Prostate gland (tissue), 2 donors: ENCODE measurements around the gene FAM120B. TPM values are rescaled to one million over a fixed set of nuclear protein-coding genes. Genes with fewer than 3 reads are reported as not detected.

Source experiments
- DNase-seq: peaks from one replicate; pipeline ENCODE4 v3.0.0-alpha.2; 2019; ENCODE audit warnings: low spot score
- H3K27ac ChIP-seq, 2 donors: fragments of 200-600 bp; sonication (generic); 2 replicates each; pipeline ENCODE4 v1.5.1; 2017 to 2019
- H3K27me3 ChIP-seq: fragments of 200-600 bp; sonication (generic); replicated peaks from 2 replicates; pipeline ENCODE4 v1.5.1; 2019; ENCODE audit not compliant: insufficient read depth
- H3K36me3 ChIP-seq, 2 donors: fragments of 200-600 bp; sonication (generic); 1 replicate in 1 of 2; 2 replicates in 1 of 2; pipeline versions ENCODE4 v1.5.1 to v1.8.1; 2017 to 2019
- H3K4me1 ChIP-seq: fragments of 200-600 bp; sonication (generic); replicated peaks from 2 replicates; pipeline ENCODE4 v1.5.1; 2019
- H3K4me3 ChIP-seq, 2 donors: fragments of 200-600 bp; sonication (generic); 2 replicates each; pipeline ENCODE4 v1.5.1; 2017 to 2019
- H3K9me3 ChIP-seq: fragments of 200-600 bp; sonication (generic); 2 replicates; pipeline ENCODE4 v1.5.1; 2017
- CTCF ChIP-seq, 4 experiments: fragments of 200-600 bp in 2 of 4; fragments of 450-650 bp in 2 of 4; sonication (generic) in 2 of 4; IDR thresholded peaks; 1 replicate in 3 of 4; 2 replicates in 1 of 4; pipeline ENCODE4 v1.5.1; 2016 to 2019; ENCODE audit warnings: antibody characterized with exemption in 4 of 4, mild to moderate bottlenecking in 2 of 4, moderate library complexity in 2 of 4
- POLR2A ChIP-seq: fragments of 450-650 bp; IDR thresholded peaks from one replicate; pipeline ENCODE4 v1.6.1; 2016; ENCODE audit warnings: antibody characterized with exemption, mild to moderate bottlenecking
- POLR2AphosphoS5 ChIP-seq: sonication (generic); formaldehyde crosslinking; IDR thresholded peaks from one replicate; pipeline ENCODE4 v1.6.1; 2017; ENCODE audit warnings: antibody characterized with exemption
- WGBS: methylation state at CpG from one replicate; pipeline ENCODE4 v1.1.5; 2018; 5-methylcytosine and 5-hydroxymethylcytosine counted together
- intact Hi-C: fragments of 100-400 bp; cut with DNase I; formaldehyde crosslinking; loops from one replicate; pipeline ENCODE4 v1.14.2; 2022
- total RNA-seq, 2 donors: library from RNA; depleted of rRNA; stranded (reverse); fragments of >200 nt; gene quantifications; one replicate each; pipeline ENCODE4 v1.1.0, GENCODE V29; 2016

Gene FAM120B
- total RNA-seq, 2 donors from 2014 or later, result 28.8 to 45.0 TPM

DNA sequence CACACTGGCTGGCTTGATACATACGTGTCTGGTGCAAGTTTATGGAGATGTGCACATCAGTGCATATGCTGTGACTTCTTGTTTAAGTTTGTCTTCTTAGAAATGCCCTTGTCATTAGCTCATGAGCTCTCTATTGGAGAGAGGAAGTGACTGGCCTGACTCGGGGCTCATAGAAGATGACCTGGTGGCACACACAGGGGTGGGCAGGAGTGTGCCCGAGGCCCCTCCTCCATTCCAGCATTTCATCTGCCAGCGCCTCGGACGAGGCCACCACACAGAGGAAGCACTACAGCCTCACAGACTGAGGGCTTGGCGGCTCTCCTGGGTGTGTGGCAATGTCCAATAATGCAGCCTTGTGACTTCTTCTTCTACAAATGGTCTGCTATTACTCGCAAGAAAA lies 109.7 kb downstream of the FAM120B start:
- intact Hi-C loops, result no loop called here
- Histone ChIP-seq H3K4me3 (no peak overlapping the region), H3K9me3 (no peaks in the 10 kb centered on the region), H3K27ac (no peak overlapping the region), H3K27me3 (peaks cover 2% of the 10 kb centered on the region), H3K36me3 (no peaks in the 10 kb centered on the region), H3K4me1 (no peaks in the 10 kb centered on the region)
- 65% methylated on average over 8 of the region's 8 CpGs for WGBS
- no peak for TF ChIP-seq POLR2AphosphoS5
- TF ChIP-seq POLR2A, result no peak
- TF ChIP-seq CTCF (IDR thresholded peaks at IDR 0.05), result no peak
- no peak for DNase-seq

- H3K27ac ChIP-seq, result no peak overlapping the region
- intact Hi-C loops, result no loop called here
- no peak overlapping the region for H3K4me3 ChIP-seq
- TF ChIP-seq POLR2AphosphoS5, result no peak
- TF ChIP-seq CTCF (IDR thresholded peaks at IDR 0.05), result no peak
- TF ChIP-seq POLR2A, result no peak
- 96% methylated on average over 9 of the region's 10 CpGs for WGBS
- H3K36me3 ChIP-seq, result no peaks in the 10 kb centered on the region
- DNase-seq, result no peak
- H3K9me3 ChIP-seq, result no peaks in the 10 kb centered on the region
- peaks cover 2% of the 10 kb centered on the region for H3K27me3 ChIP-seq
- no peaks in the 10 kb centered on the region for H3K4me1 ChIP-seq
Measured at GRCh38 chr6:170416959-170417606, 110.5 kb downstream of the FAM120B start.

- H3K36me3 ChIP-seq, result no peaks in the 10 kb centered on the region
- intact Hi-C loops, result no loop called here
- no peak for TF ChIP-seq CTCF (IDR thresholded peaks at IDR 0.05)
- TF ChIP-seq POLR2A, result no peak
- TF ChIP-seq POLR2AphosphoS5, result no peak
- 95% methylated on average over 9 of the region's 9 CpGs for WGBS
- no peak overlapping the region for H3K4me3 ChIP-seq
- H3K27ac ChIP-seq, result no peak overlapping the region
- no peaks in the 10 kb centered on the region for H3K9me3 ChIP-seq
- H3K27me3 ChIP-seq, result peaks cover 2% of the 10 kb centered on the region
- no peak for DNase-seq
- no peaks in the 10 kb centered on the region for H3K4me1 ChIP-seq
Measured at GRCh38 chr6:170417881-170418280, 111.3 kb downstream of the FAM120B start.

DNA sequence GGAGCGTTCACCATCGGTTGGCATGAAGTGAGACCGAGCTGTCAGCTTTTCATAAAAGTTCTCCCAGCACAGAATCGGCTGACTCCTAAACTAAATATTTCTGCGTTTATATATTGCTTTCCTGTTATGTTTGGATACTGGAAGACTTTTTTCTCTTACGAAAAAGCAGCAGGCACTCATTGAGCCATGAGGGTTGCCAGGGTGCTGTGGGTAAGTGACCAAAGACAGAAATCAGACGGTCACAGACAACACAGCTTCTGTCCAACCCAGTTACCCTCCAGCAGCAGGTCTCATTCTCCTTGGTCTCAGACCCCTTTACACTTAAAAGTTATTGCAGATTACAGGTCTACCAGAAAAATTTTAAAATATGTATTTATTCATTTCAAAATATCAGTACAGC lies 113.7 kb downstream of the FAM120B start:
- no peaks in the 10 kb centered on the region for H3K9me3 ChIP-seq
- WGBS, result 60% methylated on average over 7 of the region's 7 CpGs
- H3K27me3 ChIP-seq, result peaks cover 2% of the 10 kb centered on the region
- intact Hi-C loops, result no loop called here
- H3K4me1 ChIP-seq, result no peaks in the 10 kb centered on the region
- DNase-seq, result no peak
- TF ChIP-seq POLR2A, result no peak
- TF ChIP-seq POLR2AphosphoS5, result no peak
- TF ChIP-seq CTCF (IDR thresholded peaks at IDR 0.05), result no peak
- no peak overlapping the region for H3K4me3 ChIP-seq
- no peak overlapping the region for H3K27ac ChIP-seq
- no peaks in the 10 kb centered on the region for H3K36me3 ChIP-seq
